NCI-H2196 (cell line): ENCODE data around the gene RBM19.
"Not testable (repeated sequence)": the region's sequence is repeated elsewhere in the genome, so short reads cannot be mapped to it uniquely, and the experiment has no call there.

Source experiments
- DNase-seq: peaks from one replicate; lab custom pipeline; 2025; ENCODE audit not compliant: unreplicated experiment; lab: John Stamatoyannopoulos, UW

Gene RBM19

DNA sequence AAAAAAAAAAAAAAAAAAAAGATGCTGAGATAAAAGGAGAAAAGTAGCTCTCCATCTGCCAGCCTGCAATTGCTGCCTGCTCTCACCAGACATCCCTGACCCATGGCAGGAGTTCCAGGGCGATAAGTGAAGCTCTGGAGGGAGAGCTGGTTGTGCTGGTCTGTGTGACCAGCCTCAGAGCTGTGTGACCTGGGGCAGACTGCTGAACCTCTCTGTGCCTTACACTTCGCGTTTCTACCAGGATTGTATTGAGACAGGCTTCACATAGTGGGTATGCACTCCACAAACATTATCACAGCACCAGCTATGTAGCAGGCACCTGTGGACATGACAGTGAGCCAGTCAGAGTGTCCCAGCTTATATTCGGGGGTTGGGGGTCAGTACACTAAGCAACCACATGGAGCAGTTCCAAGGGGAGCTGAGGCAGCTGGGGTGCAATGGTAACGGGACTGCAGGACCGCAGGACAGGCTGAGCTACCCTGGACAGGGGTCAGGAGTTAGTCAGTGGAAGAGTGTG is 57.5 kb downstream of the RBM19 start:
- no peak for DNase-seq

DNA sequence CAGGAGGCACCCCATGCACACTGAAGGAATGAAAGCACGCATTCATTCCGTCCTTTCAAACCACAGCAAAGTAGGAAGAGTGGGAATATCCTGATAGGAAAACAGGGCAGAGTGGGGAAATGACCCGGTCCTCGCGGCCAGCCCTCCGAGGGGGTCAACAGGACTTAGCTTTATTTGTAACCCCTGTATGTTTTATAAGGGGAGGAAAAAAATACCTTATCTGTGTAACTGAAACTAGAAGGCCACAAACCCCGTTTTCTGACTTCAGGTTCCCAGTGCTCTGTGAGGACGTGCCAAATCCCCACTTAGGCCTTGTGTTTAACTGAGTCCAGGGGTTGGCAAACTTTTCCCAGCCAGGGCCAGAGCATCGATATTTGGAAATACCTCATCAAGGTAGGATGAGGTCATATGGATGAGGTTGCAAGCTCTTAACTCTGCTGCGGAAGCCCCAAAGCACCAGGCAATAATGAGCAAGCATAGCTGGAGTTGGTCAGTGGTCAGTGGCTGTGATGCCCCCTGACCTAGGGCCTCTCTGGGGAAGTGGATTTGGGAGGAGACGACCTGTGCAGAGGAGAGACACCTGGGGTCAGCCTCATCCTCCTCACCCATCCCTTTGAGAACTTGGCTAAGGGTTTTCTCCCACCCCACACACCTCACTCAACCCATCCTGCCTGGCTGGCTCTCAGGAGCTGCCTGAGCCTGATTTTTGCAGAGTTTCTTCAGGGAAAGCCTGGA is 58.5 kb downstream of the RBM19 start:
- DNase-seq, result no peak

DNA sequence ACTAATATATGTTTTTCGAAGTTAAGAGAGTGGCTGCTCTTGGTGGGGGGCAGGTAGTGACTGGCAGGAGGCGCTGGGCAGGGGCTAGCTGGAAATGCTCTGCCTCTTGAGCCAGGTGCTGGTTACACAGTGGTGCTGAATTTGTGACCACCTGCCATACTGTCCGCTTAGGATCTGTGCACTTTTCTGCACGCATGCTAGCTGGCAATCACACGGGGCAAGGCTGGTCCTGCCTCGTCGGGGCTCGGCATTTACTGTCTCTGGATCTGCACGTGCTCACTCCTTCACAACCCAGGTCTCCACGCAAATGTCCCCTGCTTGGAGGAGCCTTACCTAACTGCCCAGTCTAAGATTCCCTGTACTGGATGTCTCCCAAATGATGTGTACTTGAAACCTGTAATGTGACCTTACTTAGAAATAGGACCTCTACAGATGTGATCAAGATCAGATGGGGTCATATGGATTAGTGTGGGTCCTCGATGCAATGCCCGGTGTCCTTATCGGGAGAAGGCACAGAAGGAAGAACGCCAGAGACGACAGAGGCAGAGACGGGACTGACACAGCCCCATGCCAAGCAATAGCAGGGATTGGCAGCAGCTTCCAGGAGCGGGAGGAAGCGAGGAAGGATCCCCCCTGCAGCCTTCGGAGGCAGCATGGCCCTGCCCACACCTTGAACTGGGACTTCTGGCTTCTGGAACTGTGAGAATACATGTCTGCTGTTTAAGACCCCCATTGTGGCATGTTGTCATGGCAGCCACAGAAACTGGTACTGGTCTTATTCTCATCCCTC is 59.5 kb downstream of the RBM19 start:
- DNase-seq, result no peak

DNA sequence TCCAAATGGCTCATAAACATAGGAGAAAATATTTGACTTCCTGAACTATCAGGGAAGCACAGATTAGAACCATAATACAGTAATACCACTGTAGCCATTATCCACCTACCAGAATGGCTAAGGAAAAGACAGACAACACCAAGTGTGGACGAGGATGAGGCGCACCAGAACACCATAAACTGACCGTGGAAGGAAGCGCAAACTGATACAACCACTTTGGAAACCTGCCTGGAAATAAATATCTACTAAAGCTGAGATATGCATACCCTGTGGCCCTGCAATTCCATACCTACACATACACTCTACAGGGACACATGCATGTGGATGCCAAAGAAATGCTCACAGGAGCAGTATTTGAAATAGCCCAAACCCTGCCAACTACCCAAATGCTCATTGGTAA is 60.3 kb downstream of the RBM19 start:
- no peak for DNase-seq

DNA sequence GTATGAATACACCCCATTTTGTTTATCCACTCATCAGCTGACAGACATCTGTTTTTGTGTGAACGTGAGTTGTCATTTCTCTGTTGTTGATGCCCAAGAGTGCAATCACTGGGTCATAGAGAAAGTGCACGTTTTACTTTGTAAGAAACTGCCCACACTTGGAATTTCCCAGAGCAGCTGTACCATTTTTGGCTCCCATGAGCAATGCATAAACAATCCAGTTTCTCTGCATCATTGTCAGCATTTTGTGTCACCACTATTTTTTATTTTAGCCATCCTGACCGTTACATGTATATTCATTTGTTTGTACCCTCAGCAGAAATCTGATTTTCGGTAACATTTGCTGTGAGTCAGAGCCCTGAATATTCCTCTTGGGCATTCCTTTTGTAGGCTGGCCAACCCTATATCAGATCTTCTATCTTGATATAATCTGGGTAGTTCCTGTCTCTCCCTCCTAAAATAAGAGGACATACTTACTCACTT is 62.7 kb downstream of the RBM19 start:
- DNase-seq, result no peak

DNA sequence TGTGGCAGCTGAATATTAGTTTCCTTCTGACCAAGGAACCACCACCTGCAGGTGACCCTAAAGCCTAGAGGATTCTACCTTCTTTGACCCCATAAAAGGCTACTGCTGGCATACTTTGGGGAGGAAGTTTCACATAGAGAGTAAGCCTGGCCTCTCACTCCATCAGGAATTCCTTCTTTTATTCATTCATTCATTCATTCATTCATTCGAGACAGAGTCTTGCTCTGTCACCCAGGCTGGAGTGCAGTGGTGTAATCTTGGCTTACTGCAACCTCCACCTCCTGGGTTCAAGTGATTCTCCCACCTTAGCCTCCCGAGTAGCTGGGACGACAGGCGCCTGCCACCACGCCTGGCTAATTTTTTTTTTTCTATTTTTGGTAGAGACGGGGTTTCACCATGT is 64.8 kb downstream of the RBM19 start:
- not testable (repeated sequence) for DNase-seq

DNA sequence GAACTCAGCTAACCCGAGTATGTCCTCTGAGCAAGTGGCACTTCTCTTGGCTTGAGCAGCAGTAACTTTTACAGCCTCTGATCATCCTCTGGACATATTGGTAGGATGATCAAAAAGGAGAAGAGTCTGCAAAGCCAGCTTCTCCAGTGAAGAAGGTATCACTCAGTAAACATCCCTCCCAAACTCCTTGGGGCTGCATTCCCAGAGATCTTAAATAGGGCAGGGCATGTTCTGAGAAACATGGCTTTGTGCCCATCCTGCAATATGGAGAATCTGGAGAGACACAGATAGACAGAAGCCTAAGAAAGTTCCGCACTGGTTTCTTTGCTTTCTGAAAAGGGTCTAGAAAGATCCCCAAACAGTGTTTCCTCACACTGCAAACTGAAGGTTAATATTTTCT is 65.4 kb downstream of the RBM19 start:
- DNase-seq, result no peak

DNA sequence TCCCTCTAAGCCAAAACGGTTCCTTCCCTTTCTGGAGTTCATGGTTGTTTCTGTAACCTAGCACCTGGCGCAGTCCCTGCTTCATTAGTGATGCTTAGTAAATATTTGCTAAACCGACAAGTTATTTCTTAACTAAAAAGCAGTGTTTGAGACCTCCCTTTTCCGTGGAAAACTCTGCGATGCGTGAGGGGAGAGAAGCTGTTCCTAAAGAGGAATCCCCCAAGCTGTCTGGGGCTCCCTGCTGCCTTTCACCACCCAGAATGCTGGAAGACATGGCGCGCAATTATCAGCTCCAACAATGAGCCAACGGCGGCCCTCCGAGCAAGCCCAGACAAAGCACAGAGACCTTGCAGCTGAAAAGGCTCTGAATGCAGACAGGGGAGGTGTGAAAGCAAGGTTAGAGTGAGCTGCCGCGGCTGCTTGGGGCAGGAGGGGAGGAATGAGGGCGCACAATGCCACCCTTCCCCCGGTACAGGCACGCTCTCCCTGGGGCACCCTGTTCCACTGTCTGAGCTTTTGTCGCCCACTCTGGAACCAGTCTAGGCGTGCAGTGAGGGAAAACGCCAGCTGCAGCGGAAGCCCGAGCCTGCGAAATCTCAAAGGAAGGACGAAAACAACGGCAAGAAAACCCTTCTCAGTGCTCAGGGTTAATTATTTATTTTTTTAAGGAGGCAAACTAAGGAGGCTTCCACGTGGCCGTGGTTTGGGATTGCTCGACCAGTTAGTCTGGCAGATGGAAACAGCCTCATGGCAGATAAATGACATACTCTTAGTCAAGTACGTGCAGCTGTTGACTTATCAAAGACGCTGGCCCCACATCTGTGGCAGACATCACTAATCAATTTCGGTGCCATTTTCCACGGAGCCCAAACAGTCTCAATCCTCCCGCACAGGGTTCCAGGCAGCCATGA is 66.3 kb downstream of the RBM19 start:
- DNase-seq, result no peak

DNA sequence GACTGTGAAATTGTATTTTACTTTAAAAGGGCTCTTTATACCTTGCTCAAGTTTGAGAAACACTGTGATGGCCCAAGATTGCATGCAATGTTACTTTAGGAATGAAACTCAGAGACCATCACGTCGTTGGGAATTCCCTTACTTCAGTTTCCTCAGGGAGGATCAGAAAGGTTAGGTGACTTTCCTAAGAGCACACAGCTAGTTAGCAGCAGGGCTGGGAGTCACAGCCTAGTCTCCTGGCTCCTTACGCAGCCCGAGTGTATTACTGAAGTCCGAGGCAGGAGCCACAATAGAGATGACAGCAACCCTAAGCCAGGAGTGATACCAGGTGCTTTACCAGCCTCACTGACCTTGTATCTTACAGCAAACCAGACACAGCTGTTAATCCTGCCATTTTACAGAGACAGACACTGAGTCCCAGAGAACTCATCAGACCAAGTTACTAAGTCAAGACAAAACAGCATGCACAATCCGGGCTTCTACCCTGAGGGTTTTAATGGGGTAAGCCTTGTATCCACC is 67.0 kb downstream of the RBM19 start:
- DNase-seq, result no peak

DNA sequence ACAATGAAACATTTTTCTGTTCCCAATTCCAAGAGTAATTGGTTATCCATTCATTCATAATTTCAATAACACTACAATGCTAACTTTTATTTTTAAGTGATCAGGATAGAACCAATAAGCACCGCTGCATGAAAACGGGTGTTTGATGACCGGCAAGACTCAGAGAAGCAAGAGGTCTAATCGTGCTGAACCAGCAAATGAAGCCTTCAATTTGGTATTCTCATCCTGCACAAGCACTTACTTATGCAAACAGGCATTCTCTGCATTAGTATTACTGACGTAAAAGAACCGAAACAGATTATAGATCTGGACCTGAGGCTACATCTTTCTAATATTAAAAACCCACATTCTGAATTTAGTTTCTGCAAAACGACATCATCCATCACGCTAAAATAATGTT is 67.7 kb downstream of the RBM19 start:
- DNase-seq, result no peak

DNA sequence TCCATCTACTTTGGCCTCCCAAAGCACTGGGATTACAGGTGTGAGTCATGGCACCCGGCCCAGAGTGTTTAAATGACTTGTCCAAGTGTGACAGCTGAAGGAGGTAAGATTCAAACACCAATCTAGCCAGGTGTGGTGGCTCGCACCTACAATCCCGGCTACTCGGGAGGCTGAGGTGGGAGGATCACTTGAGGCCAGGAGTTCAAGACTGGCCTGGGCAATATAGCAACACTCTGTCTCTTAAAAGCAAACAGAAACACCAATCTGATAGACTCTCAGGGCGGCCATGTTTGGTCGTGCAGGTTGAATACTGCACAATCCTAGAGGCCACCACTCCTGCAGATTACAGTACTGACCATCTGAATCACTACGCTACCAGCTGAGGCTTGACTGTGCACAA is 68.7 kb downstream of the RBM19 start:
- no peak for DNase-seq

DNA sequence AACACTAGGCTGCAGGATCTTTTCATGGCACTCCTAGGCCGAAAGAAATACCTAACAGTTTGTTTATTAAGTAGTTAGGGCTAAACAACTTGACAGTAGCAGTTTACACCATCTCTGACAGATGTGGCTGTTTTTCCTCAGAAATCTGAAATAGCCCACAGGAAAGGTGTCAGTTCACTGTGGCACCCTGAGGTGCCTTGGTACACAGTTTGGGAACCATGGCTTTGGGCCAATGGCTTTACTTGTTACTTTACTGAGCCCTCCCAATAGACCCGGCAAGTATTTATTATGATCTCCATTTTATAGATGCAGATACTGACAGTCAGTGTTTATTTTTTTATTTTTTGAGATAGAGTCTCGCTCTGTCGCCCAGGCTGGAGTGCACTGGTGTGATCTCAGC is 69.3 kb downstream of the RBM19 start:
- no peak for DNase-seq

DNA sequence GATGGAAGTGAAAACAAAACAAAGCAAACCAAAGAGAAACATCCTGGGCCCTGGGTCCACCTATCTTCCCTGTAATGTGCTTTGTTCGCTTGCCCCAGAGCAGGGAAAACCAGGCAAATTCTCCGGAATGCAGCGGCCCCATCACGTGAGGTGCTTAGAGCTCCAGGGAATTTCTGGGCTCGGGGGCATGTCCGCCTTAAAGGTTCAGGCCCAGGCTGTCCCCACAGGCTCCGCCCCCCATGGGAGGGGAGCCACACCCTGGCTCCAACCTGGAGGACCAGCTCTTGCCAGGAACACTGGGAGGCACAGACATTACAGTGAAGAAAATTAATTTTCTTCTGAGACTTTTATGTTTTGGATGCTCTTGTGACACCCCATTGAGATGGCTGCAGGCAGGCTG is 69.9 kb downstream of the RBM19 start:
- DNase-seq, result no peak

DNA sequence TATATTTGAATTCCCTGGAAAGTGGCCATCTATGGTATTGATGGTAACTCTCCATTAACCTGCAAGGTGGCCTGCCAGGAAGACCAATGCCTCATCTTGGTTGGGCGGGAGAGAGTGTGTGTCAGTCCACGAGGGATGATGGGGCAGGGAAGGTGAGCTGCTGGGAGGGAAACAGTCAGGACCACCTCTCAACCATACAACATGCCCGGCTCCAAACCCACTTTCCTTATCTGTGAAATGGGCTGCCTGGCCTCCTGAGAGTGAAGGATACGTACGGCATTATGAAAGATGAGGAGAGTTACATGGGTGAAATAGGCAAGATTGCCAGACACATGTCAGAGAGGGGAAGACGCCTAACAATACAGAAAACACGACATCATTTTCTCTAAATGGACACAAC is 70.9 kb downstream of the RBM19 start:
- DNase-seq, result no peak

DNA sequence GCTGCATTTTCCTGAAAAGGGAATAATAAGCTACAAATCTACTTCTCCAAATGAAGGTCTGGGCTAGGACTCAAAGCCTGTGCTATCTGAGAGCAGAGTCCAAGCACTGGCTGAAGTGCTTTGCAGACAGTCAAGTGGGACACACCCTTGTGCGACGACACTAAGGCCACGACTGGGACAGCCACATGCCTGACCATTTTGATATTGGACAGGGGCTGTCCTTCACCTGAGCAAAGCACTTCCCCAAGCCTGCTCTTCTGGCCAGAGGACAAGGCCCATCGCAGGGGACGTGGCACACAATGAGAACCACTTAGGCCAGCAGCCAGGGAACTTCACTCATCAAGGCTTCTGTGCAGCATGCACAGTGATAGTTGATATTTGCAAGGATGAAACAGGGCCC is 71.4 kb downstream of the RBM19 start:
- DNase-seq, result no peak

DNA sequence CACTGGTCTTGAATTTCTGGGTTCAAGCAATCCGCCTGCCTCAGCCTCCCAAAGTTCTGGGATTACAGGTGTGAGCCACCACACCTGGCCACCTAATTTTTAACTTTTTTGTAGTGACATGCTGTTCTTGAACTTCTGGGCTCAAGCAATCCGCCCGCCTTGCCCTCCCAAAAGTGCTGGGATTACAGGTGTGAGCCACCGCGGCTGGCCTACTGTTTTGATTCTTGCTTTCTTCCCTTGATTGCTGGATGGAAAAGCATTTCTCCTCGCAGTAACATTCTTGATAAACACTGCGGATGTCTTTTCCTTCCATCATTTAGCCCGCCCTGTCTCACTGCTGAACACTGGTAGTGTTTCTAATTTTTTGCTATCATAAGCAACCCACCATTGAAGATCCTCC is 72.9 kb downstream of the RBM19 start:
- DNase-seq, result no peak

DNA sequence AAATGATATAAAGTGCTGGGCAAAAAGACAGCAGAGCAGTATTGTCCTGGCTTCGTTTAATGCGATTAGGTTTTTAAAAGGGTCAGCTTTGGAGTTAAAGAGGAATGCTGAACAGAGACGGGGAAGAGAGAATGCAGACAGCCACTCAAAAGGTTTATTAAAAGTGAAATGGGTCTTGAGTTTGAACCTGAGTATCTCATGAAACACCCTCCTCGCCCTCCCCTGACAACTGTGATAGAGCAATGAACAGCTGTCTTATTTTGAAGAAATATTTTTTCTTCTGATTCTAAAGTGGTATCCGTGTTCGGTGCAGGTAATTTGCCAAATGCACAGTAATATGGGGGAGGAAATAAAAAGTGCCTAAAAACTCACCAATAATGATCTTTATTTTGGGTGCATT is 73.6 kb downstream of the RBM19 start:
- no peak for DNase-seq

DNA sequence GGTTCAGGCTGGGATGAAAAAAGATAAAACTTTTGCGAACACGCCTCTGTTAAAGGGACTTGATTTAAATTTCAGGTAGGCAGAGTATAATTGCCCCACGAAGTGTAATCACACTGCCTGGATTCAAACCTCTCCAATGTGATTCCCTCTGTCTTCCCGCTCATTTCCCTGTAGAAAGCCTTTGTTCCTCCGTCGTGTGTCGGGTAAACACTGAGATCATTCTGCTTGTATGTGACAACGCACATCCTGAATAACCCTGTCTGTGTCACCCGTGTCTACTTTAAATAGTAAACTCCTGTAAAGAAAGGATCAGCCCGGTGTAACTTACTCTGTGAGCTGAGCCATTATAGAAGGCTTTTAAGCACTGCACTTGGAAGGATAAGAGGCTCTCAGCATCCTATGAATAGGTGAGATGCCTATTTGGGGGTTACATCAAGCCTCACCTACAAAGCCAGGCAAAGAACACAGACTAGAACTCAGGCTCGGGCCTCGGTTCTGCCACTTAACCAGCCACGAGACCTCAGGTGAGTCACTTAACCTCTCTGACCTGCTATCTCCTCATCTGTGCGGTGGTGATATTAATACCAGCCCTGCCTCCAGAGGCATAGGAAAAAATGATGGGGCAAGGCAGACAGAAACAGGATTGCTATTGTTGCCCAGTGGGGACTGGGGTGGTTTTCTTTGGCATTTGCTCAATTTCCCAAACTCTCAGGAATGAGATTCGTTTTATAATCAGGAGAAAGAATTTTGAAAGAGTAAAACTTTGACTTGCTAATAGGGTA is 74.2 kb downstream of the RBM19 start:
- no peak for DNase-seq

DNA sequence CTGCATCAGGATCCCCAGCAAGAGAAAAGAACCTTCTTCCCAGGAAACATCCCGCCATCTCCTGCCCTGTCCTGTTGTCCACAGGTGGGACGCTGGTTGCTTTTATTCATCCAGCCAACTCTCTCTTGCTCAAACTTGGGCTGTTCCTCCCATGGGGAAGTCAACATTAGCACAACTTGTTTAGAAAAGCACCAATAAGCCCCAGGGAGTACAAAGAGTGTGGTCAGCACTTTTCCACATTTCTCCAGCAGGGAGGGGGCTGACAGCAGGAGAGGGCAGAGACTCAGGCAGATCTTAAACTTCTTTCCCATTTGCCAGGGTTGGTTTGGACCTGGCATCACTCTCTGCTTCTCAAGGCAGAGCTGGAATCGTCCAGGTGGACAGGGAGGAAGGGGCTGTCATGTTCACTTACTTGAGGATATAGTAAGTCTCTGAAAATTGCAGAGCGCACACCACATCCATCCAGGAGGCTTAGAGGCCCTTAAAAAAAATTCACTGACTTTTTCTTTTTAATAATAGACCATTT is 74.9 kb downstream of the RBM19 start:
- no peak for DNase-seq
